H9 (cell line): ENCODE results near the gene PLPPR2. TPM values are rescaled to one million over a fixed set of nuclear protein-coding genes. Genes with fewer than 3 reads are reported as not detected.

Experiments
- DNase-seq: peaks from one replicate; pipeline ENCODE4 v3.0.0-alpha.2; 2017
- H2AFZ ChIP-seq: one replicate; pipeline ENCODE4 v1.6.1; 2013; ENCODE audit warnings: mild to moderate bottlenecking, low read length, control low read depth, moderate library complexity
- H2AK5ac ChIP-seq: 2 replicates; pipeline ENCODE4 v1.6.1; 2013; ENCODE audit warnings: low read length, control low read depth, mixed read lengths; ENCODE audit not compliant: insufficient read length
- H2BK120ac ChIP-seq: one replicate; pipeline ENCODE4 v1.6.1; 2013; ENCODE audit warnings: low read depth, mild to moderate bottlenecking, low read length, control low read depth, inconsistent platforms; ENCODE audit not compliant: poor library complexity, severe bottlenecking
- H2BK12ac ChIP-seq: 2 replicates; pipeline ENCODE4 v1.6.1; 2013; ENCODE audit warnings: low read length, control low read depth, mixed read lengths, low read depth; ENCODE audit not compliant: insufficient read length
- H2BK15ac ChIP-seq: 2 replicates; pipeline ENCODE4 v1.6.1; 2013; ENCODE audit warnings: low read depth, low read length, control low read depth
- H2BK20ac ChIP-seq: one replicate; pipeline ENCODE4 v1.6.1; 2013; ENCODE audit warnings: low read depth, mild to moderate bottlenecking, low read length, control low read depth, inconsistent platforms; ENCODE audit not compliant: poor library complexity, severe bottlenecking
- H2BK5ac ChIP-seq: 2 replicates; pipeline ENCODE4 v1.6.1; 2013; ENCODE audit warnings: low read length, control low read depth, mixed read lengths; ENCODE audit not compliant: insufficient read length
- H3K14ac ChIP-seq: 2 replicates; pipeline ENCODE4 v1.6.1; 2013; ENCODE audit warnings: low read length, control low read depth; ENCODE audit not compliant: insufficient read depth
- H3K18ac ChIP-seq: 2 replicates; pipeline ENCODE4 v1.6.1; 2013; ENCODE audit warnings: low read depth, mild to moderate bottlenecking, mixed read lengths, low read length, control low read depth; ENCODE audit not compliant: insufficient read length
- H3K23ac ChIP-seq: 2 replicates; pipeline ENCODE4 v1.6.1; 2013; ENCODE audit warnings: low read length, control low read depth, mixed read lengths, low read depth; ENCODE audit not compliant: insufficient read length
- H3K23me2 ChIP-seq: 2 replicates; pipeline ENCODE4 v1.6.1; 2013; ENCODE audit warnings: low read depth, mild to moderate bottlenecking, mixed read lengths, low read length, control low read depth; ENCODE audit not compliant: insufficient read length, poor library complexity, severe bottlenecking
- H3K27ac ChIP-seq: 2 replicates; pipeline ENCODE4 v1.5.1; 2013; ENCODE audit warnings: low read length, control low read depth, mixed read lengths, low read depth; ENCODE audit not compliant: insufficient read length
- H3K27me3 ChIP-seq: 2 replicates; pipeline ENCODE4 v1.6.1; 2013; ENCODE audit warnings: low read length, control low read depth, inconsistent platforms; ENCODE audit not compliant: insufficient read depth
- H3K4ac ChIP-seq: 2 replicates; pipeline ENCODE4 v1.6.1; 2013; ENCODE audit warnings: low read depth, mild to moderate bottlenecking, control low read depth, inconsistent platforms, low read length, moderate library complexity
- H3K4me1 ChIP-seq: 2 replicates; pipeline ENCODE4 v1.6.1; 2013; ENCODE audit warnings: low read length, control low read depth, inconsistent platforms; ENCODE audit not compliant: insufficient read depth
- H3K4me2 ChIP-seq: 2 replicates; pipeline ENCODE4 v1.6.1; 2013; ENCODE audit warnings: low read length, control low read depth, mixed read lengths; ENCODE audit not compliant: insufficient read length, insufficient read depth
- H3K56ac ChIP-seq: 2 replicates; pipeline ENCODE4 v1.6.1; 2013; ENCODE audit warnings: low read depth, mild to moderate bottlenecking, mixed read lengths, low read length, control low read depth; ENCODE audit not compliant: insufficient read length
- H3K79me1 ChIP-seq: 2 replicates; pipeline ENCODE4 v1.6.1; 2013; ENCODE audit warnings: low read depth, mild to moderate bottlenecking, moderate library complexity, low read length, control low read depth, inconsistent platforms; ENCODE audit not compliant: insufficient read depth, poor library complexity, severe bottlenecking
- H3K79me2 ChIP-seq: 2 replicates; pipeline ENCODE4 v1.6.1; 2013; ENCODE audit warnings: low read length, control low read depth, inconsistent platforms; ENCODE audit not compliant: insufficient read depth
- H3K9ac ChIP-seq: 2 replicates; pipeline ENCODE4 v1.6.1; 2013; ENCODE audit warnings: low read length, control low read depth, mixed read lengths; ENCODE audit not compliant: insufficient read length; ENCODE audit errors: extremely low read depth
- H3K9me3 ChIP-seq: one replicate; pipeline ENCODE4 v1.6.1; 2013; ENCODE audit warnings: low read depth, low read length, inconsistent platforms; ENCODE audit not compliant: control insufficient read depth
- H3T11ph ChIP-seq: one replicate; pipeline ENCODE4 v1.6.1; 2013; ENCODE audit warnings: mild to moderate bottlenecking, low read length, control low read depth, inconsistent platforms
- H4K20me1 ChIP-seq: one replicate; pipeline ENCODE4 v1.6.1; 2013; ENCODE audit not compliant: control insufficient read depth, insufficient read length, insufficient read depth
- H4K5ac ChIP-seq: 2 replicates; pipeline ENCODE4 v1.6.1; 2013; ENCODE audit warnings: low read depth, mild to moderate bottlenecking, mixed read lengths, low read length, control low read depth; ENCODE audit not compliant: insufficient read length
- H4K8ac ChIP-seq: replicated peaks from 2 replicates; pipeline ENCODE4 v1.6.1; 2013; ENCODE audit warnings: low read length, control low read depth, mixed read lengths, low read depth; ENCODE audit not compliant: insufficient read length
- H4K91ac ChIP-seq: 2 replicates; pipeline ENCODE4 v1.6.1; 2013; ENCODE audit warnings: low read depth, mild to moderate bottlenecking, moderate library complexity, mixed read lengths, low read length, control low read depth; ENCODE audit not compliant: insufficient read length
- H3K27ac Mint-ChIP-seq, 3 experiments: 2 replicates in 2 of 3; 3 replicates in 1 of 3; pipeline ENCODE4 v1.8.0; 2020 to 2021; ENCODE audit warnings: mixed read lengths in 3 of 3, mild to moderate bottlenecking in 1 of 3, moderate library complexity in 1 of 3
- H3K27me3 Mint-ChIP-seq: 2 replicates; pipeline ENCODE4 v1.8.0; 2021; ENCODE audit warnings: low read depth, mild to moderate bottlenecking, moderate library complexity, mixed read lengths
- H3K36me3 Mint-ChIP-seq, 3 experiments: 2 replicates in 2 of 3; 3 replicates in 1 of 3; pipeline ENCODE4 v1.8.0; 2020 to 2021; ENCODE audit warnings: low read depth in 3 of 3, mixed read lengths in 3 of 3; ENCODE audit not compliant: insufficient read depth in 1 of 3
- H3K4me1 Mint-ChIP-seq, 2 experiments: 2 replicates each; pipeline ENCODE4 v1.8.0; 2020; ENCODE audit warnings: mixed read lengths in 2 of 2
- H3K4me3 Mint-ChIP-seq, 2 experiments: 2 replicates in 1 of 2; 3 replicates in 1 of 2; pipeline ENCODE4 v1.8.0; 2020 to 2021; ENCODE audit warnings: mild to moderate bottlenecking in 2 of 2, mixed read lengths in 2 of 2, moderate library complexity in 1 of 2
- H3K9me3 Mint-ChIP-seq, 2 experiments: 2 replicates in 1 of 2; 3 replicates in 1 of 2; pipeline ENCODE4 v1.8.0; 2020; ENCODE audit warnings: mild to moderate bottlenecking in 2 of 2, mixed read lengths in 2 of 2, moderate library complexity in 1 of 2
- CTCF ChIP-seq: fragments of 200-600 bp; sonication (generic); conservative IDR thresholded peaks from 3 replicates; pipeline ENCODE4 v1.8.0; 2021; ENCODE audit warnings: antibody characterized with exemption, mild to moderate bottlenecking
- WGBS: extraction: QIAGEN DNeasy Blood & Tissue Kit; methylation state at CpG from one replicate; pipeline ENCODE4 v1.1.7; 2013; ENCODE audit warnings: missing lambda C conversion rate, low lambda C conversion rate, mixed read lengths; ENCODE audit not compliant: insufficient read length; ENCODE audit errors: extremely low coverage; 5-methylcytosine and 5-hydroxymethylcytosine counted together
- total RNA-seq: library from RNA; stranded (reverse); gene quantifications from 2 replicates; pipeline ENCODE4 v1.2.1, GENCODE V29; 2021

The PLPPR2 gene
- total RNA-seq, 1 experiment from 2014 or later: 8.0 TPM

GRCh38 chr19:11390933-11391680 lies 35.9 kb downstream of the PLPPR2 start:
- peaks cover 2% of the 10 kb centered on the region; the same call in 1 of the 2 replicates for H3K27me3 Mint-ChIP-seq
- no peak for DNase-seq

More at GRCh38 chr19:11390933-11391680, 35.9 kb downstream of the PLPPR2 start:
- Histone ChIP-seq H4K20me1 (no peaks in the 10 kb centered on the region), H2BK15ac (no peak overlapping the region), H3K9ac (no peak overlapping the region), H4K5ac (no peak overlapping the region), H3K23ac (no peak overlapping the region), H2BK12ac (no peak overlapping the region), H2BK5ac (no peak overlapping the region), H3K14ac (no peak overlapping the region), H4K91ac (no peak overlapping the region), H4K8ac (no peak overlapping the region), H2BK120ac (no peak overlapping the region), H3K4ac (no peak overlapping the region), H3K4me2 (no peak overlapping the region), H3K27me3 (no peaks in the 10 kb centered on the region), H3K9me3 (no peaks in the 10 kb centered on the region), H3K18ac (no peak overlapping the region), H3K23me2 (no peaks in the 10 kb centered on the region), H3K56ac (no peak overlapping the region), H2AK5ac (no peak overlapping the region), H3K27ac (no peak overlapping the region), H2BK20ac (no peak overlapping the region), H2AFZ (no peak overlapping the region), H3K79me1 (no peaks in the 10 kb centered on the region), H3T11ph (no peak overlapping the region), H3K79me2 (no peaks in the 10 kb centered on the region), H3K4me1 (peaks cover 2% of the 10 kb centered on the region; the same call in 1 of the 2 replicates)
- Mint-ChIP-seq H3K4me3 (no peak overlapping the region), H3K27ac (no peak overlapping the region), H3K36me3 (peaks cover 7 to 17% (median 17%) of the 10 kb centered on the region in 3 experiments; a peak in 6 of 7 replicates), H3K9me3 (peaks cover 0 to 3% of the 10 kb centered on the region in 2 experiments; a peak in 2 of 5 replicates), H3K4me1 (peaks cover 4 to 6% of the 10 kb centered on the region in 2 experiments)
- WGBS: no CpG with 5 or more reads among the region's 4 CpGs
- TF ChIP-seq CTCF: no peak
